TTC549 (cell line): ENCODE measurements around the gene LARP4B.

ENCODE experiments used
- FAIRE-seq: peaks from 2 replicates; lab custom pipeline; 2012; peaks lifted over from hg19 to GRCh38; lab: Jason Lieb, UNC

The LARP4B gene

GRCh38 chr10:931326-932318 is at the start of gene LARP4B:
LARP4B (minus strand) TSS chr10:931705; CDS start chr10:885721, 45,984 bp downstream.
- no peak for FAIRE-seq

DNA sequence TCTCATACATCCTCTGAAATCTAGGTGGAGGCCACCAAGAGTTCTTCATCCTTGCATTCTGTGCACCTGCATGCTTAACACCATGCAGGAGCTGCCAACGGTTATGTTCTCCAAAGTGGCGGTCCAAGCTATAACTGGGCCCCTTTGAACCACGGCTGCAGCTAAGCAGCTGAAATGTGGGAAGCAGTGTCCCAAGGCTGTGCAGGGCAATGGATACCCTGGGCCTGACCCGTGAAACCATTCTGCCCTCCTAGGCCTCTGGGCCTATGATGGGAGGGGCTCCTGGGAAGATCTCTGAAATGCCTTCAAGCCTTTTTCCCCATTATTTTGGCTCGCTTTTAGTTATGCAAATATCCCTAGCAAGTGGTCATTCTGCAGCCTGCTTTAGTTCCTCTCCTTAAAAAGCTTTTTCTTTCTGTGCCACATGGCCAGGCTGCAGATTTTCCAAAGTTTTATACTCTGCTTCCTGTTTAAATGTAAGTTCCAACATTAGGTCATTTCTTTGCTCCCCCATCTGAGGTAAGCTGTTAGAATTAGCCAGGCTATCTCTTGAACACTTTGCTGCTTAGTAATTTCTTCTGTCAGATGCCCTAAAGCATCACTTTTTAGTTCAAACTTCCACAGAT is 49.1 kb upstream of the LARP4B start:
- FAIRE-seq = no peak

DNA sequence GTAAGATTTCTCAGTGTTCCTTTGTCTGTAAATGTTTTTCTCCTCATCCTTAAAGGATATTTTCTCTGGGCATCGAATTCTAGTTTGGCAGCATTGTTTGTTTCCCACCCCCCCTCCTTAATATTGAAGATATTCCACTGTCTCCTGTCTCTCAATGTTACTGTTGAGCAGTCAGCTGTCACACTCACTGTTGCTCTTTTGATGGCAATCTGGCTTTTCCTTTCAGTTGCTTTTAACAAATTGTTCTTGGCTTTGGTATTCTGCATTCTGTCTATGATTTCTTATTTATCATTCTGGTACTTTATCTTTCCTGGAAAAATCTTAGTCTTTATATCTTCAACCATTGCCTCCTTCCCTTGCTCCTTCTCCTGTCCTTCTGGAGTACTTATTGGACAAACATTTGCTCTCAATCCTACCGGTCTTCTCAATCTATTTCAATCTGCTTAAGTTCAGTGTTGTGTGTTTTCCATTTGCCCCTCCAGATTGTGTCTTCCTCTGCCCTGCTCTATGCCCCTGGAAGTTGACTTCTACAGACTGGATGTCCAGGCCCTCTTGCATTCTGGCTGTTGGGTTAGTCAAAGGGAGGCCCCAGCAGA is 47.4 kb upstream of the LARP4B start:
- FAIRE-seq = no peak

DNA sequence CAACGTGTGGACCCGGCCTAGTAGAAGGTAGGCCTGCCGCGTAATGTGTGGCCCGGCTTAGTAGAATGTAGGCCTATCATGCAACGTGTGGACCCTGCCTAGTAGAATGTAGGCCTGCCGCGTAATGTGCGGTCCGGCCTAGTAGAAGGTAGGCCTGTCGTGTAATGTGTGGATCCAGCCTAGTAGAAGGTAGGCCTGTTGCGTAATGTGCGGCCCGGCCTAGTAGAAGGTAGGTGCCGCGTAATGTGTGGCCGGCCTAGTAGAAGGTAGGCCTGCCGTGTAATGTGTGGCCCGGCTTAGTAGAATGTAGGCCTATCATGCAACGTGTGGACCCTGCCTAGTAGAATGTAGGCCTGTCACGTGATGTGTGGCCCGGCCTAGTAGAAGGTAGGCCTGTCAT is 44.8 kb upstream of the LARP4B start:
- no peak for FAIRE-seq

- FAIRE-seq = no peak
These were observed 43.2 kb upstream of the LARP4B start for GRCh38 chr10:974785-975074.

DNA sequence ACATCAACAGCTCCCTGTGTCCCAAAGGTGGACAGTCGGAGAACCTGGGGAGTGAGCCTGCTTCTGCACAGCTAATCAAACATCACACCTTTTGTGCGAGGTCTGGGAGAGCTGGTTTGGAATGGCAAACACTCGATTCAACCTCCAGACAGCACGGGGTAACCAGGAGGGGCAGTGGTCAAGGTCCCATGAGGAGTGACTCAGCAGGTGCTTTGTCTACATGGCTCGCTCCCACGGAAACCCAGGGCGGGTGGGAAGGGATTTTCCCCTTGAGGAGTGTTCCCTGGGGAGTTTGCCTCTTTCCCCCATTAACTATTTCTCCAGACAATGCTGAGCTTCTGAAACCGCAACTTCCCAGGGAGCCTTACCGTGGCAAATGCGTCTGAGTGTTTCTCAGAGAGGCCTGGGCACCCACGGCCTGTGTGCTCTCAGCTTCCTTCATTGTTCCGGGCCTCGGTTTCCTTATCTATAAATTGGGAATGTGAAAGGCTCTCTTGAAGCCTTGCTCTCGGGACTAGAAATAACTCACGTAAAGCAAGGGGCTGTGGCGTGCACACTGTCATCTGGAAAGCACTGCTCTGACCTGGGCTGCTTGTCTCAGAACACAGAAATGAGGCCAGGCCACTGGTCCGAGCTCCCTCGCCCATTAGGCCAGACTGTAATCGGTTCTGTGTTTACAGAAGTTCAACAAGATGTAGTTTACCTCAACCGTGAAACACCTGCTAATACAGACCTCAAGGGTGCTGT is 42.7 kb upstream of the LARP4B start:
- no peak for FAIRE-seq

DNA sequence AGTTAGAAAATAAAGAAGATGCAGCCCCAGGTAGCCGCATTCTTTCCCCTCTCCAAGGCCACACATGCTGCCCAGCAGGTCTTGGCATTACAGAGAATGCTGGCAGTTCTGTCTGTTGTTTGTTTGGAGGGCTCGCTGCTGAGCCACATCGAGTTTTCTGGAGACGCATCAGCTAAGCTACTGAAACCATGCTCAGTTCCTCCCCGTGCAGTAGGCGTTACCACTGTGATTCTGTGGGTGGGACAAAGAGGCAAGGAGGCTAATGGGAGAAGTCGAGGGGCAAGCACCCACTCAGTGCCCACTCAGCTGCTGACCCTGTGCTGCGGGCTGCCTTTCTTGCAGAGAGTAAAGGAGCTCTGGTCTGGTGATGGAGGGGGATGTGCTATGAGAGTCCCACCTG is 41.3 kb upstream of the LARP4B start:
- no peak for FAIRE-seq

DNA sequence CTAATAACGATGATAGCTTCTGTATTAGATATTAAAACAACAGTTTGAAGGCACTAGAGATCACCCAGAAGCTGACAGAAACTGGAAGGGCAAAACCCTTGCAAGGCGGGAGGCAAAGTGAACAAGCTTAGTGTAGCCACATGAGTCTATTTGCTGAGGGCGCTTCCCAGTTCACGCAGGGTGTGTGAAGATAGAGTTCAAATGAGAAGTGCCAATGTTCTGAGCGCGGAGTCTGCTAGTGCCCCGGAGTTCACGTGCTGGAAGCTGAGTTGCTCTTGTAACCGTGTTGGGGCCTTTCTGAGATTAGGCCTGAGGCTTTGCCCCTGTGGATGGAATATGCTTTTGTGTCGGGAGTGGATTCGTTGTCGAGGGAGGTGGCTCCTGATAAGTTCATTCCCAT is 40.1 kb upstream of the LARP4B start:
- no peak for FAIRE-seq

DNA sequence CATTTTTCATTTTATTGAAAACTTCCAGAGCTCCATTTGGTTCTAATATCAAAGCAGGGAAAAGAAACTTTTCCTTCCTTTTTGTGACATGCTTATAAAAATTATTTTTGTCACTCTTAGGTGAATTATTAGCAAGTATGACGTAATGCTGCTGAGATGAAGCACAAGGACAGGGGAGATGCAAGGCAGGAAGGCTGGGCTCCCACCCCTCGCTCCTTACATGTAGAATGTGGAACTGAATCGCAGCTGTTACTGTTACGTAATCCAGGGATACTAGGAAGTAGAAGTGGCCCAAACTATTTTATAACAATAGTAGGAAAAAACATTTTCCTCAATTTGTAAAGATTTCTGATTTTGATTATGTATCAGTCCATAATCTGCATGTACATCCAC is 39.6 kb upstream of the LARP4B start:
- FAIRE-seq = no peak

DNA sequence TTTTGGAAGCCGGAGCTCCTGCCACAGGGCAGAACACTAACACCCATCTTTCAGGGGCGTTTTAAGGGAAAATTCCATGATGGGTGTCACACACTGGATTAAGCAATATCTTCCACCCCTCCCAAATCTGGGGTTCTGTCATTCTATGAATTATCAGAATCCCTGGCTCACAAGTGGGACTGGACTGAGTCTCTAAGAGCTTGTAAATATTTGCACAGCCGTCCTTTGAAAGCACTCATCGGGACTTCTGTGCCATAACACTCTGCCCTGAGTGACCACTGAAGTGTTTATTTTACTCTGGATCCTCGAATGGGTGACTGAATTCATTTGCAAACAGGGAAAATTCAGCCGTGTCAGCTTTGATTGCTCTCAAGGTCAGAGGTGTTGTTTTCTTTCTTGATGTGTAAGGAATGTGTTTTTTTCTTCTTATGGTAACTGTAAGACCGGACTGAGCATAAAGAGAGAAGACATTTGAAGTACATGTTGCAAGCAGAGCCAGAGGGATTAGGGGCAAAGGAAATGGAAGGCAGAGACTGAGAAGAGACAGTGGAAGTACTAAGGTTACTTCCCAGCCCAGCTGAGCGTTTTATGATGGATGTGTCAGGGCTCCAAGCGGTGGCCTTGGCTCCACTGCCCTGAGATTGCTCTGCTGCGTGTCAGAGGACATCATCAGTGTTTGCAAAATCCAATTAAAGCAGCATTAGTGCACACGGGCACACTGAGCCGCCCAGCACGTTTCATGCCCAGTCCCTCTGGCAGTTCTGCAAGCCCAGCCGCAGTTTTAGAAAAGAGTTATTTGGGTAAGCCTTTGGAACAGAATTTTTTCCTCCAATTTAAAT is 39.0 kb upstream of the LARP4B start:
- no peak for FAIRE-seq

- FAIRE-seq = no peak
These were observed 38.1 kb upstream of the LARP4B start for GRCh38 chr10:969473-970150.

DNA sequence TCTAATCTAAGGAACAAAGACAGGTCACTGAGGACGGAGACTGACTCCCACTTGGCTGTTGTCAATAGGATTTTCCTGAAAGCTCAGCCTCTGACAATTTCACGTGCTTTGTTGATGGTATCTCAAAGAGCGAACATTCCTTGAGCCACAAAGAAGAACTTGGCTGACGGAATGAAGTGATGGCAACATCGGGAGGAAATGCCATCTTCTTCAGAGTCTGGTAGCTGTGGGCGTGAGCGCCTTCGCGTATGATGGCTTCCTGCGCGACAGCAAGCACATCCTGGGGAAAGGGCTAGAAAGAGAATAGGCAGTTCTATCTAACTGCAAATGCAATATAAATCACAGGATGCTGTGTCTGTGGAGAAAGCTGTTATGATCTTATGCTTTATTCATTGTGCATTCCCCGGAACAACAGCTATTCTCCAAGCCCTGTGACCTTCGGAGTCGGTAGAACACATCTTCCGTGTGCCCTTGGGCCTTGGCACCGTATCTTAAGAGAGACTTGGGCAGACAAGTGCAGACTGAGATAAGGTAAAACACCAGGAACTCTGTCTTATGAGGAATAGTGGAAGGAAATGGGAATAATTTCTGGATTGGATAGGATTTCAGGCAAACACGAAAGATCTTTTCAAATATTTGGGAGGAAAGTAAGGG is 37.2 kb upstream of the LARP4B start:
- FAIRE-seq = no peak

DNA sequence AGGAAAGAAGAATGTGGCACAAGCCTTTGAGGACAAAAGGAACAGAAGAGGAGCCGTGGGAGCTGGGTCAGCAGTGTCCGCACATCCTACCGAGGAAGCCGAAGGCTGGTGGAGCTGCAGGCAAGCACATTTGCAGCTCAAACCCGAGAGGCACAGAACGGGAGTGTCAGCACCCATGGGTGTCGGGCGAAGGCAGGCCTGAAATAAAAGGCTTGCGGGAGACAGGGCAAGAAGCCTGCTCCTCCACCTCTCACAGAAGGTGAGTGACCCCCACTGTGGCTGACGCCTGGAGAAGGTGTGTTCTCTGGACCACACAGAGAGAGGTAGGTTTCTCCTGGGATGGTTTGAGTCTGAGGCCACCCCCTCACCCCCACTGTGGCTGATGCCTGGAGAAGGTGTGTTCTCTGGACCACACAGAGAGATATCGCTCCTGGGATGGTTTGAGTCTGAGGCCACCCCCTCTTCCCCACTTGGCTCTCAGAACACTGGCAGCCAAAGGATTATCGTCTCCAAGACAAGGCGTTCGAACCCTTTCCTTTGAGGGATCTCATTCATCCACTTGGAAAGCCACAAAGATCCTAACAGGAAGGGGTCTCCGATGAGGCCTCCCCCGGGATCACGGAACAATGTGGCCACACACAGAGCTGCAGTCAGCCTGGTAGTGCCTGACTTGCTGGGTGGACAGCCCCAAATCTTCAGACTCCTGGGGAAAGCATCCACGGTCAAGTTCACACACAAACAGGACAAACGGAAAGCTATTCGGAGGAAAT is 35.1 kb upstream of the LARP4B start:
- no peak for FAIRE-seq

GRCh38 chr10:964988-965417 is 33.5 kb upstream of the LARP4B start:
- FAIRE-seq = no peak

GRCh38 chr10:964321-964987 is 32.9 kb upstream of the LARP4B start:
- no peak for FAIRE-seq

DNA sequence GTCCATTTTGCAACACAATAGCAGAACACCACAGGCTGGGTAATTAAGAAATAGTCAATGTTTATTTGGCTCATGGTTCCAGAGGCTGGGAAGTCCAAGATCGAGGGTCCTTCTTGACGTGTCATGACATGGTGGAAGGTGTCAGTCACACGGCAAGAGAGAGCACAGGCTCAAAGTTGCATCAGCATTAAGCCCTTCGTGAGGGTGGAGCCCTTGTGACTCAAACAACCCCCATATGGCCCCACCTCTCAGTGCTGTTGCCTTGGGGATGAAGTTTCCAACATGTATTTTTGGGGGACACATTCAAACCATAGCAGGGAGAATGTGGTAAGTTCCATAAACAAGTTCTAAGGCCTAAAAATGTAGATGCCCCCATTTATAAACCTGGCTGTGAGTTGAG is 32.1 kb upstream of the LARP4B start:
- FAIRE-seq = no peak

DNA sequence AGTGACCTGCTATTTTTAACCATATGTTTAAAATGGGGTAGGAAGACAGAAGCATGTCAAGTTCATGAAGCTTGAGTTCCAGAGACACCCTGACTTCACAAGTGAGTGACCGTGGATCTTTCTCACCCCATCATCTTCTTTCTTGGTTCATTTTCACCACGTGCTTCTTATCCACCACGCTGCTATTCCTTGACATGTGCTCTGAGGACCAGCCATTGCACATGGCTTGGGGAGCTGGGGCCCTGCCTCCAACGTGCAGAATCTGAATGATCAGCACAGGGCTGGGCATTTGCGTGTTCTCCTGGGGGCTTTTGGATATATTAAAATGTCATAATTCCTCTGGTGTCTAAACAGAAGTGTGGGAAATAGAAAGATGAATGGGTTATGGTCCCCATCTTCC is 31.7 kb upstream of the LARP4B start:
- FAIRE-seq = no peak

- no peak for FAIRE-seq
These were observed 30.8 kb upstream of the LARP4B start for GRCh38 chr10:962342-962741.

- no peak for FAIRE-seq
These were observed 27.4 kb upstream of the LARP4B start for GRCh38 chr10:958856-959255.
